Measurements from ENCODE around the gene TTC19.

Gene TTC19, protein sequence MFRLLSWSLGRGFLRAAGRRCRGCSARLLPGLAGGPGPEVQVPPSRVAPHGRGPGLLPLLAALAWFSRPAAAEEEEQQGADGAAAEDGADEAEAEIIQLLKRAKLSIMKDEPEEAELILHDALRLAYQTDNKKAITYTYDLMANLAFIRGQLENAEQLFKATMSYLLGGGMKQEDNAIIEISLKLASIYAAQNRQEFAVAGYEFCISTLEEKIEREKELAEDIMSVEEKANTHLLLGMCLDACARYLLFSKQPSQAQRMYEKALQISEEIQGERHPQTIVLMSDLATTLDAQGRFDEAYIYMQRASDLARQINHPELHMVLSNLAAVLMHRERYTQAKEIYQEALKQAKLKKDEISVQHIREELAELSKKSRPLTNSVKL

DNA sequence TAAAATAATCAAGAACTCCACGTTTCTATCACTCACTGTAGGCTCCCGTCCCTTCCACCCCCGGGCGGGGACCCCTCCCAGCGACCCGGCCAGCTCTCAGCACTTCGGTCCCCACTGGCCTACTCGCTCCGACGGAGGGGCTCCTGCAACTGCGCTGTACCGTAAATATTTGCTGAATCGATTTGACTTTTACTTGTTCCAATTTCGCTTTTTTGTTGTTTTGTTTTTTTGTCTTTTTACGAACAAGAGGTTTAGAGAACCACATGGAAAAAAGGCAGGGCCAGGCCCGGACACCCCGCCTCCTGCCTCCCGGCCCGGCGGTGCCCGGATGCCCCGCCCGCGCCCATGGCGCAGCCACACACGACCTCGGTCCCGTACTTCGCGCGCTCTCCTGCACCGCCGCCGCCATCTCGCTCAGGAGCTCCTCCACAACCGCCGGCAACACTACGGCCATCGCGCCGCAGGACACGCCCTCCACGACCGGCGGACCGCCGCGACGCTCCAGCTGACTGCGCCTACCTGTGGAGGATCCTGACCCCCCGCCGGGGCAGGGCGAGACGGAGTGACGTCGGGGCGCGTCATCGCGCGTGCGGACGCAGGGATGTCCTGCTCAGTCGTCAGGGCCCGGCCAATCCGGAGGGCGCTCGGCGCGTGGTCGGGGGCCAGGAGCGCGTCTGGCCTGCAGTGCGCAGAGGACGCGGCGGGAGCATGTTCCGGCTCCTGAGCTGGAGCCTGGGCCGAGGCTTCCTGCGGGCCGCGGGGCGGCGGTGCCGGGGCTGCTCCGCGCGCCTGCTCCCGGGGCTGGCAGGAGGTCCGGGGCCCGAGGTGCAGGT, at the start of gene TTC19, which contains the start of gene ZSWIM7:
TTC19 (plus strand) TSS at position 684 of the 833 bp plus-strand sequence; CDS start at position 709, 25 bp downstream.
ZSWIM7 (minus strand) TSS at position 564 of the 833 bp plus-strand sequence; CDS start at position 454, 110 bp downstream.
- DNase-seq: peak; percentile 69 to 99 (median 95)

DNA sequence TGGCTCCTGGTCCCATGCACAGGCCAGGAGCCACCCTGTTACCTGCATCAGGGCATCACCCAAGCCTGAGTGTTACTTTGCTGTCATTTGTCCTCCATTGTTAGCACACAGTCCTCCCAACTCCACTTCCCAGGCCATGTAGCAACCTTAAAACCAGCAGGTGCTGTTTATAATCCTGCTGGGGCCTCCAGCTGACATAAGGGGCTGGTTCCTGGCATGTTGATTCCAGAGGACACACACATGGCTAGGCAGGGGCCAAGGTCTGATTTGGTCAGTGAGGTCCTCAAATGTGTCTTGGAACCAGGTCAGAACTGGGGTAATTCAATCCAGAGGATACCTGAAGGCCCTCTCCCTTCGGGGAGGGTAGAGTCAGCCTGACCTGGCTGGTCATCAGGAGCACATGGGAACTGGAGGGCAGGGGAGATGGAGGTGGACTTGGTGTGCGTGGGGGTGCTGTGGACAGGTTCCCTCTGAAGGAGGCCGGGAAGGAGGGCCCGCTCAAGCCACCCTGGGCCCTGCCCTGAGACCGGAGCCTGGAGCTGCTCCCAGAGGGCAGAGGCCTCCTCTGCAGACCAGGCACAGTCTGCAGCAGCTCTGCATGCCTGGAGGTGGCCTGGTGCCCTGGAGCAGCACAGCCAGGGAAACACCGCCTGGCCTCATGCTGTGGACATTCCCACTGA, 48.1 kb upstream of the TTC19 start:
- DNase-seq: no peak

DNA sequence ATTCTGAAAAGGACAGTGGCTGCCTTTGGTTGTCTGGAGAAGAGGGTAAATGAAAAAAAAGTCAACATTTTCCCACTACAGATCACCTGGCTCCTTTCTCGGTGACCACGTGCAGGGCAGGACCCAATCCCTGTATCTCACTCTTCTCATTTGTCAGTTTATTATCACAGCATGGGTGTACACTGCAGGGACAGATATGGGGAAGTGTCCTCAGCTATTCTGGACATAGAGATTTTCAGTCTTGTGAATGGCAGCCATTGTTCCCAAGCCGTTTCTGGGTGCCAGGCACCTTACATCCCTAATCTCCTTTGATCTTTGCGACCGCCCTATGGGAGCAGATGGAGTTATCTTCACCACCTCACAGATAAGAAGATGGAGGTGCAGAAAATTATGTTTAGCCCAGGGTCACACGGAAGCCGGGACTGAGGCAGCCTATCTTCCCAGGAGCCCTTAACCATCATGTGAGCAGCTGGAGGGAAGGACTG, 47.5 kb upstream of the TTC19 start:
- DNase-seq: no peak

DNA sequence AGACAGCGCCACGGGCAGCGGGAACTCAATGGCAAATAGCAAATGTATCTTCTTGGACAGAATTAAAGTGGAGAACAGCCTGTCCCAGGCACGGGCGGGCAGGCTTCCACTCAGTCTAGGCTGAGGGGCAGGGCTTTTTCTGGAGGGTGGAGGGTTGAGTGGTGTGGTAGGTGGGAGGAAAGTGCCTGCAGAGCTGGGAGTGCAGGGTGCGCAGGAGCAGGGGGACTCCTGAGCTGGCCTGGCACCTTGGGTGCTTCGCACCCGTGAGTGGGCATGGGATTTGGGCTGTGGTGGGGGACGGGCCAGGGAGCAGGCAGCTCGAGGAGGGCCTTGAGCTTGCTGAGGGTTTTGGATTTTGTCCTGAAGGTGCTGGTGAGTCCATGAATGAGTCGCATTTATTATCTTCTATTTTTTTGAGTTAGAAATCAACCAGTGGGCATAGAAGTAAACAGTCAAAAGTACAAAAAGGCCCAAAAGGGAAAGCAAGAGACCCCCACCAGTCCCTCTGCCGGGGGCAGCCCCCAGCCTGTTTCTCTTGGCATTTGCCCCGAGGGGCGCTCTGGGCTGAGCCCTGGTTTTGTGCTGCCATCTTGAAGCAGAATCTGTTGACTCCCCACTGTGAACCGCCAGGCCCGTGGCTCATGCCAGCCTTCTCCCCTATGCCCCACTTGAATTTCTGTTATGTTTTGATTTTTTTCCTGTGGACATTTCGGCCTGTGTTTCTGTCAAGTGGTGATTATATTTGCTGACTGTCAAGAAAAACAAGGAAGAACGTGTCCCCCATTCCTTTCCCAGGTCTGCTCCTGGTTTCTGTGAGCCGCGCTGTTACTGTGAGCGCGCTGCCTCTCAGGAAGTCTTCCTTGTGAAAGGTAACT, 46.5 kb upstream of the TTC19 start:
- DNase-seq: no peak

DNA sequence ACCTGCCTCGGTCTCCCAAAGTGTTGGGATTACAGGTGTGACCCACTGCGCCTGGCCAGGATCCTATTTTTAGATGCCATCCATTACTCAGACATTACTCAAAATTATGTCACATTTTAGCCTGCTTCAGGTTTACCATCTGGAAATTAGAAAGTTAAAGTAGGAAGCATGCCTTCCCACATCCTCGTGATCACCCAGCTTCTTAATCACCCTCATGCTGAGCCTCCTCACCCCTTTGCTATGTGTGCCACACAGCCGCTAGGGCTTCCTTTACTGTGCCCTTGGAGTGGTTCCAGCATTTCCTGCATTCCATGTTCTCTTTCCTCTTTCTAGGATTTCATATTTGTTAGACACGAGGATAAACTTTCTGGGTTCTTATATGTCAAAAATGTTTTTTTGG, 45.4 kb upstream of the TTC19 start:
- DNase-seq: no peak

DNA sequence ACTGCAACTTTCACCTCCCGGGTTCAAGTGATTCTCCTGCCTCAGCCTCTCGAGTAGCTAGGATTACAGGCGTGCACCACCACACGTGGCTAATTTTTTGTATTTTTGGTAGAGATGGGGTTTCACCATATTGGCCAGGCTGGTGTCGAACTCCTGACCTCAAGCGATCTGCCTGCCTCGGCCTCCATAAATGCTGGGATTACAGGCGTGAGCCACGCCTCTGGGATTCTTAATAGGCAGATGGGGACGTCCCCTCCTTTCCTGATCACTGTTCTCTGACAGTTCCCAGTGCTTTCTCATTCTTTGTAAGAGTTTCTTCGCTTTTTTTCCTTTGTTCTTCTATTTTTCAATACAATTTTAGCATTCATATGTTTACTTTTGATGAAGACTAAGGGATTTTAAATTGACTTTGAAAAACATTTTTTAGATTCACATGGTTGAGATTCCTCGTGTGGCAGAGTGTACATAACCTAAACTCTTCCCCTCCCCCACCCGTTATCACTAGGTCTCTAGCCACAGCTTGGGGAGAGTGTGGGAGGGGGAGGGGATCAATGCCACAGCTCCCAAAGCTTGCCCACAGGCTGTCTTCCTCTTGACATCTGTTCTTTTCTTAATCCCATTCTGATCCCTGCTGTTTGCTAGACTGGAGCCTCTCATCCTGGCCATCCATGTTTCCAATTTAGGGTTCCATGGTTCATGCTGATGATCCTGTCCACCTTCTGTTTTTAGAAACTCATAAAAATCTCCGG, 43.7 kb upstream of the TTC19 start:
- no peak for DNase-seq

DNA sequence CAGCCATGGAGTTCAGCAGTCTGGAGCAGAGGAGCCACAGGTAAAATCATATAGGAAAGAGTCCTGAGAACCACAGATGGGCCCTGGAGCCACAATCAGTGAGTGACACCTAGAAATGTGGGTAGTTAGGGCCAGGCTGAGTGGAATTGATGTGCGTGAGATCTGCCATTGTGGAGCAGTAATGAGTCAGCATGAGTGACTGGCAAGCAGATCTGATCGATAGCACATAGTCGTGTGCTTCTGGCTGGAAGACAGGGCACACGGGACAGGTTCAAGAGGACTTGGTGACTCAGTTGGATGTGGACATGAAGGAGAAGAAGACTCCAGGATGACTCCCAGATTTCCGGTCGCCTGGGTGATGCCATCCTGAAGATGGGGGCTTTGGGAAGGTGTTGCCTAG, 42.4 kb upstream of the TTC19 start:
- no peak for DNase-seq

DNA sequence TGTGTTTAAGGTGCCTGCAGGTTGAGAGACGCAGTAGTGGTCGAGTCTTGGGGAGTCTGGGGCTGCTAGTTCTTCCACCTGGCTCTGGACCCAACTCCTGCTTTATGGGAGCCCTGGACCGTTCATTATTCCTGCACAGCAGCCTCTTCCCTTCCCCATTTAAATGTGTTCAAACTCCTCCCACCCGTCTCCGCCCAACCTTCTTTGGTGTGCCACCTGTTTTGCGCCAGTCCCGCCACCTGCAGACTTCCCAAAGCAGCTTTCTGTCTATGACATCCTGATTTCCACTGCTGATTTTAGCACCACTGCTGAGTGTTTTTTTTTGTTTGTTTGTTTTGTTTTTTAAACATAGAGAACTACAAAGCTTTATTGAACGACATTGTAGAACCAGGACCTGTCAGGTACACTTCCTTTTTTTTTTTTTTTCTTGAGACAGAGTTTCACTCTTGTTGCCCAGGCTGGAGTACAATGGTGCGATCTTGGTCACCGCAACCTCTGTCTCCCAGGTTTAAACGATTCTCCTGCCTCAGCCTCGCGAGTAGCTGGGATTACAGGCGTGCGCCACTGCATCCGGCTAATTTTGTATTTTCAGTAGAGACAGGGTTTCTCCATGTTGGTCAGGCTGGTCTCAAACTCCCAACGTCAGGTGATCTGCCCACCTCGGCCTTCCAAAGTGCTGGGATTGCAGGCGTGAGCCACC, 41.9 kb upstream of the TTC19 start:
- DNase-seq: no peak

DNA sequence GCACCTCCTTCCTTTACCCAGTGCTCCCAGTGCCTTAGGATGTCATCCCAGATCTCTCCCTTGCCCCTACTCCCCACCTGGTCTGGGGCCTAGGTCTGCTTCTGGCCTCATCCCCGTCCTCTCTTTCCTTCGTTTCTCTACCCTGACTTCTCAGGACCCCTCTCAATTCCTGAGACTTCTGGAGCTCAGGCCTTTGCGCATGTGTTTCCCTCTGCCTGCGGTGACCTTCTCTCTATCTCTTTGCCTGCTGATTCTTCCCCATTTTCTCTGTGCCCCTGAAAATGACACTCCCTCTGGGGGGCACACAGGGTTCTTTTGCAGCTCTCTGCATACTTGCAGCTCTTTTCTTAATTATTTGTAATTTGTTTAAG, 41.2 kb upstream of the TTC19 start:
- no peak for DNase-seq

DNA sequence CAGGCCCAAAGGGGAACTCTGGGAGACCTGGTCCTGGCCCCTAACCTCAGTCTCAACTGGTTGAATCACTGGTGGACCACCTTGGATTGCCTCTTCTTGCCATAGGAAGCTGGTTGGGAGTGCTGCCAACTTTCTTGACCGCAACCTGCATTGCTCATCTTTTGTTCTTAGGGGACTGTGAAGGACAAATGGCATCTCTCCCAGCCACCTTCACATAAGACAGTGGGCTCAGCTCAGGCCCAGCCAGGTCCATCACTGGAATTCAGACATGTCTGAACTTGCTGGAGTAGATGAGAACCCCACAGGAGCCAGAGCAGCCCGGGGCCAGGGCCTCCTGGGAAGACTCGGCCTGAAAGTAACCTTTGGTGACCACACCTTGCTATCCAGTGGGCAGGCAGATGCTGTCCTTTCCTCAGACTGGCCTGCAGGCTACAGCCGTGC, 35.9 kb upstream of the TTC19 start:
- no peak for DNase-seq

DNA sequence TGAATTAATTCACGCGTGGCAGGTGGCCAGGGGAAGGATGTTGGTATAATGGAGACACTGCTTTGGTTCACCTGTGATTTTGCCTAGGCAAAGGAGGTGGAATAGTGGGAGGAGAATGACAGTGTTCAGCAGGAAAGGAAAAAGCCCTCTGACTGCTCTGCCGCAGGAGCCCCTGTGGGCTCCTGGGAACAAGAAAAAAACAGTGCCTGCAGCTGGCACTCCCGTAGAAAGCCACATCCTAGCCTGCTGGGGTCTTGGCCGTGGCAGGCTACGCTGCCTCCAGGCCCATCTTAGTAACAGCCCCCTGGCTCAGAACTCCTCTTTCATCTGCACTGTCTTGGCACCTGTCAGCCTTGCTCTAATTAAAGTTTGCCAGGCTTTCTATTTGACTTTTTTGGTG, 34.1 kb upstream of the TTC19 start:
- peak in 21 of 58 donors; percentile 10 to 70 (median 33) for DNase-seq

DNA sequence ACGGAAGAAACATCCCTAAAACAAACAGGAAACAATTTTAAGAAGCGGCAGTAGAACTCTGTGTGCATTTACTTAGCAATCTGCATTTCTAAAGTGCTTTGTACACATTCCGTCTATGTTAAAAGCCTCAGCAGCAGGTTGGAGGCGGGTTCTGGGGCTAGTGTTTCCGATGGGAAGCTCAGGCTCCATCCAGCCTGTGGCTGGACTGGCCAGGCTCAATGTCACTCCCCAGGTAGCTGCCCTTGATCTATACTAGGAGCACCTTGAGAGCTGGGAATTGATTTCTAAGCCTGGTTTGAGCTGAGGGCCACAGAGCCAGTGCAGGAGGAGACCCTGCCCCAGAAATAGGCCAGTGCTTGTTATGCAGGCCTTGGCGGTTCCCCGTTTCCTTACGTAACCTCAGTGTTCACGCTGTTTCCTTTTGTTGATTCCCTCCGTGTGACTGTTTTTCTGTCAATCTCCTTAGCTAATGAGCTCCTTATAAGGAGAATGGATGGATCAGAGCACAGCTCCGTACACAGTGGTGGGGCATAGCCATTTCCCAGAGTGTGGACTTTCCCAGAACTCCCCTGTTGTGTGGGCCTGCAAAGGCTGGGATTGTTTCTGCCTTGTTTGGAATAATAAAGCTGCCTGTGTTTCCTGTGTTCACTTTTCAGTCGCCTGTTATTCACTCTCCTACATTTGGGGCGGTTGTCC, 33.3 kb upstream of the TTC19 start:
- DNase-seq: peak in 39 of 58 donors; percentile 10 to 88 (median 51)

DNA sequence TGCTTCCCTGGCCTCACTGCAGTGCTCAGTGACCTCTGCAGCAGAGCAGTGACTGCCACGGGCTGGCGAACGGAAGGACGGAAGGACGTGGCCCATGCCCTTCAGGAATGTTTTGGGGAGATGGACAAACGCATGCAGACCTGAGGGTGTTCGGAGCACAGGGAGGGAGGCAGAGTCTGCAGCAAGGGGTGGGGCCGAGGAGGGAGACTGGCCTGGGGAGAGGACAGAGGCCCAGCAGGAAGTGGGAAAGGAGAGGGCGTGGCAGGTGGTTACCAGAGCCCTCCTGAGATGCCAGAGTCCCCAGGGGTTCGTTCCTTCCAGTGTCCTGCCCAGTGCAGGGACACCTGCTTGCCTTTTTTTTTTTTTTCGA, 32.8 kb upstream of the TTC19 start:
- DNase-seq: no peak

DNA sequence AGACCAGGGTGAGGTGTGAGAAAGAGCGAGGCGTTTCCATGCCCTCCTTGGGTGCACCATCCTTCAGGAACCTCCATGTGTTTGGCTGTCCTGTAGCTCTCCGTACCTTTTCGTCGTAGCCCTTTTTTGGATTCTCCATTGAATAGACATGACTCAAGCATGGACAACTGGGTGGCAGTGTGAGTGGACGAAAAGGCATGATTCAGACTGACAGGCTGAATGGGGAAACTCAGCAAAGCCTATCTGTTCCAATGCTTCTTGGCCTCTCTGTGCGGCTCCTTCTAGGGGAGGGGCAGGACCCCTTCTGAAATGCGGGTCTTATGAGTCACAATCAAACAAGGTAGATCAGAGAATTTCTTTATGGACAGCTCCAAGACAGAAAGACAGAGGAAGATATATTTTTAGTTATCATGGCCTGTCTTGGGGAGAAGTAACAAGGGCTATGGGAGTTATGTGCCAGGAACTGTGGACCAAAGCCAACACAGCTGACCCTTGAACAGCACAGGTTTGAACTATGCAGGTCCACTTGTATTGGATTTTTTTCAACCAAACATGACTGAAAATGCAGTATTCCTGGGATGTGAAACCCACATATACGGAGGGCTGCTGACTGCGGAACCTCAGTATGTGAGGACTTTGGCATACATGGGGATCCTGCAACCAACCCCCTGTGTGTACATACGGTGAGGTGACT, 31.8 kb upstream of the TTC19 start:
- no peak for DNase-seq

DNA sequence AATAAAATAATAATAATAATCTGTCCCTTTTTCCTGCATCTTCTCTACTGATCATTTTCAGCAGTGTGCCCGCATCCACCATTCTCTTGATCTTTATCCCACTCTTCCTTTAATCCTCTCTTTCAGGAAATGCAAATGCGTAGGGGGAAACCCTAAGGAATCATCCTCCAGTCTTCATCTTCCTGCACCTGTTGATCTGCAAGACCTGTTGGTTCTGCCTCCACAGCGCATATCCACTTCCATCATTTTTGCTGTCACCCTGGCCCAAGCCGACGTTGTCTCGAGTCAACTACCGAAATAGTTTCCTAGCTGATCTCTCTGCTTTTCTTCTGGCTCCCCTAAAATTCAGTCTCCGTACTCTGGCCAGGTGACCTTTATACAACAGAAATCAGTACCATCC, 30.2 kb upstream of the TTC19 start:
- DNase-seq: no peak

DNA sequence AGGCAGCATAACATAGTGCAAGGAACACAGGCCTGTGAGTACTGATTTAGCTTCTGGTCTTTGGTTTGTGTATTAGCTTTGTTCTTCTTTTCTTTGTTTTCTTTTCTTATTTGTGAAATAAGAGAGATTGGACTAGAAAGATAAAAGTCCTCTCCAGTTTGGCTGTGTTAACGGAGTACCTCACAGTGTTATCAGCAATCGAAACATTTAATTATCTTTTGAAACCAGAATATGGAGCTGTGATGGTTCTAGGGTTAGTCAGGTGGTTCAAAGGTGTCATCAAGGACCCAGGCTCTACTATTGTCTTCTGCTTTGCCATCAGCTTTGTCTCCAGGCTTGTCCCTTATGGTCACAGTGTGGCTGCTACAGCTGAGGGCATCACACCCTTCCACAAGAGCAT, 29.1 kb upstream of the TTC19 start:
- no peak for DNase-seq

DNA sequence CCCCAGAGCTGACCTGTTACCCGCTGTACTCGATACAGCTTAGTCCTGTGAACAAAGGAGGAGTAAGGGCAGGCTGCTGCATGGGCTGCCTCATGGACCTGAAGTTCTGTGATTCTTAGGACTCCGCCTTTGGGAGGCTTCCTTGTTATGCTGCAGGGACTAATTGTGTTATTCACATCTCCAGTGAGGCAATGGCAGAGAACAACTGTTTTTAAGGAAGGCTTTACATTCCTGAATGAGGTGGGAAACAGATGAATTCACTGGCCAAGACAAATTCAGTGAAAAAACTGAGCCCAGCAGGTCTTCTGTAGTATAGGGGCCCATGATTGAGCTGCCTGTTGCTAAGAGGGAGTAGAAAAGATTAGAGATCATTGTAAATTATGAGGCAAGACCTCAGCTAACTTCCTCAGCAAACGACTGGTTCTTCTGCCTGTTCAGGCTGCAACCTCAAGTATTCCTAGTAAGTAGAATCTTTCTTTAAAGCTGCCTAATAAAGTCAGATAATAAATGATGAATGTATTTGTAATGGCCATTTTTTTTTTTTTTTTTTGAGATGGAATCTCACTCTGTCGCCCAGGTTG, 28.4 kb upstream of the TTC19 start:
- DNase-seq: no peak

DNA sequence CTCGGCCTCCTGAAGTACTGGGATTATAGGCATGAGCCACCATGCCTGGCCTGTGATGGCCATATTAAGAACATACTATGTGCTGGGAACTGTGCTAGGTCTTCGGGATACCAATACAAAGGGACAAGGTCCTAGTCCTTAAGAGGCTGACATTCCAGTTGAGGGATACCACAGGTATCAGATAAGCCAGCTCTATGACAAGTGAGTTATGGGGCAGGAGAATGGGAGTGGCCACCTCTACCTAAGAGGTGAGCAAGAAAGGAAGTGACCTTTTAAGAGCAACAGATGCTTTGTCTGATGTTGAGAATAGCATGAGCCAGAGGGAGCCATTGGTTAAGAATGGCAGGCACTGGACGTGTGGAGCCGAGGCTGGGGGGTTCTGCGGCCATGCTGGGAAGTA, 27.7 kb upstream of the TTC19 start:
- DNase-seq: no peak
